ENCODE data around the gene TMEM30A.

Gene TMEM30A

GRCh38 chr6:75326557-75327258 lies 42.1 kb upstream of the TMEM30A start:
- peak; percentile 6 for DNase-seq (ENCODE audit: low spot score)
- CTCF ChIA-PET: no interaction called here
- POLR2A ChIA-PET (ENCODE audit: low non-redundant PET): no interaction called here
- H3K27ac ChIP-seq: no peak overlapping the region
- TF ChIP-seq, protein P1, sequence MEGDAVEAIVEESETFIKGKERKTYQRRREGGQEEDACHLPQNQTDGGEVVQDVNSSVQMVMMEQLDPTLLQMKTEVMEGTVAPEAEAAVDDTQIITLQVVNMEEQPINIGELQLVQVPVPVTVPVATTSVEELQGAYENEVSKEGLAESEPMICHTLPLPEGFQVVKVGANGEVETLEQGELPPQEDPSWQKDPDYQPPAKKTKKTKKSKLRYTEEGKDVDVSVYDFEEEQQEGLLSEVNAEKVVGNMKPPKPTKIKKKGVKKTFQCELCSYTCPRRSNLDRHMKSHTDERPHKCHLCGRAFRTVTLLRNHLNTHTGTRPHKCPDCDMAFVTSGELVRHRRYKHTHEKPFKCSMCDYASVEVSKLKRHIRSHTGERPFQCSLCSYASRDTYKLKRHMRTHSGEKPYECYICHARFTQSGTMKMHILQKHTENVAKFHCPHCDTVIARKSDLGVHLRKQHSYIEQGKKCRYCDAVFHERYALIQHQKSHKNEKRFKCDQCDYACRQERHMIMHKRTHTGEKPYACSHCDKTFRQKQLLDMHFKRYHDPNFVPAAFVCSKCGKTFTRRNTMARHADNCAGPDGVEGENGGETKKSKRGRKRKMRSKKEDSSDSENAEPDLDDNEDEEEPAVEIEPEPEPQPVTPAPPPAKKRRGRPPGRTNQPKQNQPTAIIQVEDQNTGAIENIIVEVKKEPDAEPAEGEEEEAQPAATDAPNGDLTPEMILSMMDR (conservative IDR thresholded peaks at IDR 0.05; ENCODE audit: low read depth): no peak

GRCh38 chr6:75318900-75319299 lies 34.3 kb upstream of the TMEM30A start:
- DNase-seq (ENCODE audit: low spot score): no peak
- ChIA-PET POLR2A (ENCODE audit: low non-redundant PET) (no interaction called here), CTCF (no interaction called here)
- H3K27ac ChIP-seq: no peak overlapping the region
- TF ChIP-seq, protein P1 (conservative IDR thresholded peaks at IDR 0.05; ENCODE audit: low read depth): no peak

GRCh38 chr6:75317503-75318206 lies 33.1 kb upstream of the TMEM30A start:
- TF ChIP-seq, protein P1 (conservative IDR thresholded peaks at IDR 0.05; ENCODE audit: low read depth): no peak
- no peak for DNase-seq (ENCODE audit: low spot score)
- ChIA-PET CTCF (no interaction called here), POLR2A (ENCODE audit: low non-redundant PET) (no interaction called here)
- no peak overlapping the region for H3K27ac ChIP-seq

DNA sequence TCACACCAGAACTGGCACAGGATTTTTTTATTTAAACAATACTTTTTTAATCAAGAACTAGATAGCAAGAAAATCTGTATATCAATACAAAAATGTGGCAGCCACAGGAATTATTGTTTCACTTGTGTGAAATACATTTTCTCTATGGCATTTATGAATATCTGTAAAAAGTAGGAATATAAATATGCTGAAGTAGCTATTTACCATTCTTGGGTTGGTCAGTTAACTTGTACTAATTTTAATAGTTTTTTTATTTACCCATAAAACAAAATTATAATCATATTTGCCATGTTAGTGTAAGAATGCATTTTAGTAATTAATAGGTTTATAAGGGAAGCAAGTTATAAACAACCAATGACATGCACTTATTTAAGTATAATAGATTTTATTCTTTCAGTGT lies 31.4 kb upstream of the TMEM30A start:
- TF ChIP-seq, protein P1 (conservative IDR thresholded peaks at IDR 0.05; ENCODE audit: low read depth): no peak
- ChIA-PET POLR2A (ENCODE audit: low non-redundant PET) (no interaction called here), CTCF (no interaction called here)
- no peak overlapping the region for H3K27ac ChIP-seq
- no peak for DNase-seq (ENCODE audit: low spot score)

DNA sequence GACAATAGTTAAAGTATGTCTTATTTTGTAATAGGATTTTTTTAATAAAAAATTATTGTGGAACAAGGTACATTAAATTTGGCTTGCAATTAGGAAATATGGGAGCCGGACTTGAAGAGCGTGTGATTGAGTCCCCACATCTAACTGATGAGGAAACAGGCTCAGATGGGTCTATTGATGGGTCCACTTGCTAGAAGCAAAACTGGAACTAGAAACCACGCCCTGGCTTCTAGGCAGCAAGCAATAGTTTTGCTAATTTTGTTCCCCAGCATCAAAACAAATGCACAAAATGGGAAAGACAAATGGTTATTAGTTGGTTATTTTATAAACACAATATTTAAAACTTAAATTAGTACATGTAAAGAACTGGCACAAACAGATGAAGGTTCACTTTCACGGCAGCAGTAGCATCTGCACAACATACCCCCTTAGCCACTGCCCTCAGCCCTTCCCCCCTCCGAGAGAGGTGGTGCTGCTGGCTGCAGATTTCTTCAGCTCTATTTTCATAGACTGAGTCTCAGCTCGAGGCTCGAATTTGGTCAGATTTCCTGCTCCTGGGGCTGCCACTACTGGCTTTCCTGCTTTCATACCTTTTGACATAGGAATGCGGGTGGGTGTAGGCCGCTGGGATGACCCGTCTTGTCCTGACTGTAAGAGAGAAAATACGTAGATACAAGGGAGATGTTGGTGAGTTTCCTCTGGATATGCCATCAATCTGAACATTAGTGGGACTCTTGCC lies 23.8 kb upstream of the TMEM30A start:
- ChIA-PET CTCF (no interaction called here), POLR2A (ENCODE audit: low non-redundant PET) (no interaction called here)

DNA sequence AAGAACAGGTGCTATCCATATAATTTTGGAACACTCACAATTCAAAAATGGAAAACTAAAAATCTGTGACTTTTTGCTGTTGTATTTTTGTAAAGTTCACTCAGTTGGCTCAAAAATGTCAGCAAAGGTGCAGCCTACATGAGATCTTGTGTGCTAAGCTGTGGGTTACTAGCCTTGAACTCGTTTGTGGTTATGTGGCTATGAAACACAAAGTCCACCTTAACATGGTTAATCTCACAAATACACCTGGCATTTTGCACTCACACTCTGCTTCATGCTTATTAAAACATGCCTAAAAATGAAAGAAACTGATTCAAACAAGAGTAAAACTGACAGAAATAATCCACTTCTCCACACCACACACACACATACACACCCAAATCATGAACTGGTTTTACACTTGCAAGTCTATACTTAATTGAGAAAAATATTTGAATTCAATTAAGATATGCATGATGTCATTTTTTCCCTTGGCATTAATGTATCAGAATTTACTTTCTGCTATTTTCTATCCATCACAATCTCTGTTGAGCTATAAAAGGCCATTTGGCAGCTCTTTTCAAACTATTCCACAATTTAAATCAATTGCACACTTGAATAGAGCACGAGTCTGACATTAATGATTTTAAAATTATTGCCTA lies 22.9 kb upstream of the TMEM30A start:
- TF ChIP-seq, protein P1 (conservative IDR thresholded peaks at IDR 0.05; ENCODE audit: low read depth): no peak
- CTCF ChIA-PET: no interaction called here
- POLR2A ChIA-PET (ENCODE audit: low non-redundant PET): no interaction called here
- no peak for DNase-seq (ENCODE audit: low spot score)
- no peak overlapping the region for H3K27ac ChIP-seq

More for the DNA sequence above, 23.8 kb upstream of the TMEM30A start:
- H3K27ac ChIP-seq: no peak overlapping the region
- TF ChIP-seq, protein P1 (conservative IDR thresholded peaks at IDR 0.05; ENCODE audit: low read depth): no peak
- DNase-seq (ENCODE audit: low spot score): no peak
